ENCODE measurements around the gene D2HGDH. TPM values are rescaled to one million over a fixed set of nuclear protein-coding genes. Genes with fewer than 3 reads are reported as not detected.
A peak's percentile ranks its signal among the peaks of the same experiment; 100 is the strongest.

Gene D2HGDH
- total RNA-seq = 36.5 and 39.9 TPM in 2 replicates

DNA sequence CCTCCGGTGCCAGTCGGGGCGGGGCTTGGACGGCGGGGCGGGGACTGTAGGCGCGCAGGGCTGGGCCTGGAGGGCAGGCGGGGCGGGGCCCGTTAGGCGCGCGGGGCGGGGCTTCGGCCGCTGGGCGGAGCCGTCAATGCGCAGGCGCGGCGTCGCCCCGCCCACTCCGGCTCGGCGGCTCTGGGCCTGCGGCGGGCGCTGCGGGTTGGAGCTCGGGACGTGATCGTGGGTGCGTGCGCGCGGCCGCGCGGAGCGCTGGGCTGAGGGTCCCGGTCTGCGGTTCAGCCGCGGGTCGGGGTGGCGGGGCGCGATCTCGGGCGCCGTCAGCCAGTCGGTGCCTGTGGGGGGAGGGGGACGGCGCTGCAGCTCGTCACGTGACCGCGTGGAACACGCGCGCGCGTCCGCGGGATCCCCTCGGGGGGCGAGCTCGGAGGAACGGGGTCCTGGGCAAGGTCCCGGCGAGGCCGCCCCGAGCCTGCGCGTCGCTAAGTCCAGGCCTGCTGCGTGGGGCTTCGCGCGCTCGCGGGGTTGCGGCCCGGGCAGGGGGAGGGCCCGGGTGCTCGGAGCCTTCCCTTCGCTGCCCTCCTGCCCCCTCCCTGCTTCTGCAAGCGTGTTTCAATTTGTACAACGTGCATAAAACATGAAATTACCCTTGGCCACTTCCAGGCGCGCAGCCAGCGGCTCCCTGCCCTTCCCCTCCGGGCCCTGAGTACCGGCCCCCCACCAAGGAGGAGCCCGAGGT, at the start of gene D2HGDH:
TSS of gene D2HGDH (plus strand) at position 164 of the 742 bp plus-strand sequence. CDS start 595 bp downstream, outside the sequence.
- DNase-seq (ENCODE audit: low spot score) = peak; percentile 87
- Mint-ChIP-seq H3K27me3 (ENCODE audit: low read depth) (no peaks in the 10 kb centered on the region), H3K4me3 (ENCODE audit: low read depth) (peak within 1 kb of the TSS; percentile 73), H3K27ac (peak within 1 kb of the TSS; percentile 30), H3K4me1 (ENCODE audit: low read depth) (peaks cover 41% of the 10 kb centered on the region), H3K9me3 (no peaks in the 10 kb centered on the region), H3K36me3 (ENCODE audit: low read depth) (peaks cover 13% of the 10 kb centered on the region)
- intact Hi-C loops (cut with micrococcal nuclease) = loop anchor here (1.0 to 5.0 kb wide), 5 partner anchors 32 to 147 kb away; partner anchors contain the start of genes ATG4B, DTYMK, ING5 and THAP4

DNA sequence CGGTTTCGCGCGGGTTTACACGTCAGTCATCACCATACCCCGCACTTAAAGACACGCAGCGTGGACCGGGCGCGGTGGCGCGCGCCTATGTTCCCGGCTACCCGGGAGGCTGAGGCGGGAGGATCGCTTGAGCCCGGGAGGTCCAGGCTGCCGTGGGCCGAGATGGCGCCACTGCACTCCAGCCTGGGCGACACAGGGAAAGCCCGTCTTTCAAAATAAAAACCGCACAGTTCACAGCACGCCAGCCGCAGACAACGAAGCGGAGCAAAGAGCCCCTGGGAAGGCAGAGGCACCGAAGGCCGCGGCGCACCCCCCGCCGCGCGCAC, 48.1 kb upstream of the D2HGDH start:
- Mint-ChIP-seq H3K27me3 (ENCODE audit: low read depth) (no peaks in the 10 kb centered on the region), H3K27ac (peak overlapping the region; percentile 70), H3K4me3 (ENCODE audit: low read depth) (peak overlapping the region; percentile 88), H3K36me3 (ENCODE audit: low read depth) (peaks cover 56% of the 10 kb centered on the region), H3K4me1 (ENCODE audit: low read depth) (peaks cover 17% of the 10 kb centered on the region), H3K9me3 (no peaks in the 10 kb centered on the region)
- DNase-seq (ENCODE audit: low spot score) = no peak
- intact Hi-C loops (cut with micrococcal nuclease) = loop anchor here (1.0 to 5.0 kb wide), 5 partner anchors 16 to 584 kb away; partner anchors contain the start of genes ATG4B, D2HGDH, ING5 and MTERF4

DNA sequence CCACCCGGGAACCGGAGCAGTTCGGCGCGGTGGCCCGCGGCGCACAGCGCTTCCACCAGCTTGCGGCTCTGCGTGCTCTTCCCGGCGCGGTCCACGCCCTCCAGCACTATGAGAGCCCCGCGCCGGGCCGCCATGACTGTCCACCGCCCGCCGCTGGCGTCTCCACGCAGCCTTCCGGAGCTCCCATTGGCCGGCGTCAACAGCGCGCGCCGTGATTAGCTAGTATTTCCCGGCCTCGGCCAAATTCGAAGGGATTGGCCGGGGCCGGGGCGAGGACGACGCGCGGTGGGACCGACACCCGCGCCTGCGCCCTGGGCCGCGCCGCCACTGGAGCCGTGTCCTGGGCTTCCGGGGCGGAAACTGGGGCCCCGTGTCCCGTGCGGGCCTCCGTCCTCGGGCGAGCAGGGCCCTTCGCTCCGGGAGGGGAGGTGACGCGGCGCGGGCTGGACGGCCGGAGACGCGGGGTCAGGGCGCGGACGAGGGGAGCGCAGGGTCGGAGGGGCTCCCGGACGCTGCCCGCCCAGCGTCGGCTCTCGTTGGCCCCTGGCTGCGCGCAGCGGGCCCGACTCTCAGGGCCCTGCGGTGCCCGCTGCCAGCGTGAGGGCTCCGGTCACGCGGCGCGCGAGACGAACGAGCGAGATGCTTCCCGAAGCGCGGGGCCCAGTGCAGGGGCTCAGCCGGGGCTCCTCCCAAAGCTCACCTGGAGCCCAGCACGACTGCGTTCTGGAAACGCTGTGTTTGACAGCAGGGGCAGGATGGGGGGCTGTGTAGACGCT, 47.6 kb upstream of the D2HGDH start, which contains the start of gene DTYMK:
TSS of gene DTYMK (minus strand) at position 166 of the 776 bp plus-strand sequence. CDS start at position 134, 32 bp downstream.
- peaks cover 50% of the 10 kb centered on the region for H3K36me3 Mint-ChIP-seq (ENCODE audit: low read depth)

DNA sequence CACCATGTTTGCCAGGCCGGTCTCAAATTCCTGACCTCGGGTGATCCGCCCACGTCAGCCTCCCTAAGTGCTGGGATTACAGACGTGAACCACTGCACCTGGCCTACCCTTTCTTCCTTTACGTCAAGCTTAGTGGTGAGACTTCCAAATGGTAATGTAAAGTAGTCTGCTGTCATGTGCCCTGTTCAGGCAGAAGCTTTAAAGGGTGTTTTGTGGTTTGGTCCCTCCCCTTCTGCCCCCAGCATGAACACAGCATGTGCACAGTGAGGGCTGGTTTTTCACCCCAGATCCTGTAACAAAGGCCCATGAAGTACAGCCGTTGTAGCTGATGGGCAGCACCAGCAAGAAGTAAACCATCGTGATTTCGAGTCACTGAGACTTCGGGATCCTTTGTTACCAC, 45.1 kb upstream of the D2HGDH start:
- H3K9me3 Mint-ChIP-seq = no peaks in the 10 kb centered on the region
- intact Hi-C loops (cut with micrococcal nuclease) = loop anchor here (5.0 kb wide), 1 partner anchor 43 kb away; the partner anchor contains the start of gene D2HGDH
- no peak overlapping the region for H3K27ac Mint-ChIP-seq
- H3K4me3 Mint-ChIP-seq (ENCODE audit: low read depth) = peak overlapping the region; percentile 61
- H3K4me1 Mint-ChIP-seq (ENCODE audit: low read depth) = peaks cover 13% of the 10 kb centered on the region
- DNase-seq (ENCODE audit: low spot score) = no peak
- H3K36me3 Mint-ChIP-seq (ENCODE audit: low read depth) = peaks cover 38% of the 10 kb centered on the region
- no peaks in the 10 kb centered on the region for H3K27me3 Mint-ChIP-seq (ENCODE audit: low read depth)

More for the DNA sequence above, 47.6 kb upstream of the D2HGDH start, which contains the start of gene DTYMK:
- Mint-ChIP-seq H3K27me3 (ENCODE audit: low read depth) (no peaks in the 10 kb centered on the region), H3K9me3 (no peaks in the 10 kb centered on the region), H3K27ac (peak within 1 kb of the TSS; percentile 96), H3K4me1 (ENCODE audit: low read depth) (peaks cover 15% of the 10 kb centered on the region), H3K4me3 (ENCODE audit: low read depth) (peak within 1 kb of the TSS; percentile 88)
- DNase-seq (ENCODE audit: low spot score) = peak; percentile 96
- intact Hi-C loops (cut with micrococcal nuclease) = loop anchor here (1.0 to 5.0 kb wide), 5 partner anchors 15 to 585 kb away; partner anchors contain the start of genes ATG4B, D2HGDH, ING5 and MTERF4

DNA sequence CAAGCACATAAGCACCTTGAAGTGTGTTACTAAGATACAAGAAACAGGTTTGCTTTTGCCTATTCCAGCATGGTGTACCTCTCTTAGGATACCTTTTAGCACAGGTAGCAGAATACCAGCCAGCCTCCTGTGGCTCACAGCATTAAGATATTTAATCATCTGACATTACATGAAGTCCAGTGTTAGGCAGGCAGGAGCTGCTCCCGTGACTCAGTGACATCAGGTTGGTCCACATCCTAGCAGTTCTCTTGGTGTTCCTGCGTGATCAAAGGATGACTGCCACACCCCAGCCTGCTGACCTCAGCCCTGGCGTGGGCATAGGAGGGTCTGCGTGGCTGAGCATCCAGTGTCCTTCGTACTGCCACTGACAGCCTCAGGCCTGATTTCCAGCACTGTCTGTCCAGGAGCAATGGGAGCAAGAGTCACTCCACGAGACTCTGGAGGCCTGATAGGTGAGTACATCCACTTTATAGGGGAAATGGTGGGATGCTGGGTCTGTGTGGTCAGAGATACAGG, 44.2 kb upstream of the D2HGDH start:
- H3K4me3 Mint-ChIP-seq (ENCODE audit: low read depth) = no peak overlapping the region
- H3K27ac Mint-ChIP-seq = no peak overlapping the region
- H3K9me3 Mint-ChIP-seq = no peaks in the 10 kb centered on the region
- H3K36me3 Mint-ChIP-seq (ENCODE audit: low read depth) = peaks cover 35% of the 10 kb centered on the region
- intact Hi-C loops (cut with micrococcal nuclease) = no loop called here
- peaks cover 10% of the 10 kb centered on the region for H3K4me1 Mint-ChIP-seq (ENCODE audit: low read depth)
- H3K27me3 Mint-ChIP-seq (ENCODE audit: low read depth) = no peaks in the 10 kb centered on the region
- no peak for DNase-seq (ENCODE audit: low spot score)

DNA sequence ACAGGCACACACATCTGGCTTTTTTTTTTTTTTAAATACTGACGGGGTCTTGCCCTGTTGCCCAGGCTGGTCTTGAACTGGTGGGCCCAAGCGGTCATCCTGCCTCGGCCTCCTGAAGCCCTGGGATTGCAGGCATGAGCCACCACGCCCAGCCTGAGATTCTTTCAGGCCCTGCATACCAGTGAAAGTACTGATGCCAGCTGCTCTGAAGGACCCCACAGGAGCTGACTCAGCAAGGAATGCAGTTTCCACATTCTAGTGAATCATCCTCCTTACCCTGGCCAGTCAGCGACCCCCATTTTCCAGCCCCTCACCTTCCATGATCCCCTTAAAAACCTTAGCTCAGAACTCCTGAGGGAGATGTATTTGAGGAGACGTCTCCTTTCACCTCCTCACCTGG, 42.0 kb upstream of the D2HGDH start:
- Mint-ChIP-seq H3K27ac (no peak overlapping the region), H3K4me3 (ENCODE audit: low read depth) (no peak overlapping the region), H3K9me3 (no peaks in the 10 kb centered on the region), H3K36me3 (ENCODE audit: low read depth) (peaks cover 36% of the 10 kb centered on the region), H3K4me1 (ENCODE audit: low read depth) (peaks cover 3% of the 10 kb centered on the region), H3K27me3 (ENCODE audit: low read depth) (no peaks in the 10 kb centered on the region)
- intact Hi-C loops (cut with micrococcal nuclease) = no loop called here
- no peak for DNase-seq (ENCODE audit: low spot score)

DNA sequence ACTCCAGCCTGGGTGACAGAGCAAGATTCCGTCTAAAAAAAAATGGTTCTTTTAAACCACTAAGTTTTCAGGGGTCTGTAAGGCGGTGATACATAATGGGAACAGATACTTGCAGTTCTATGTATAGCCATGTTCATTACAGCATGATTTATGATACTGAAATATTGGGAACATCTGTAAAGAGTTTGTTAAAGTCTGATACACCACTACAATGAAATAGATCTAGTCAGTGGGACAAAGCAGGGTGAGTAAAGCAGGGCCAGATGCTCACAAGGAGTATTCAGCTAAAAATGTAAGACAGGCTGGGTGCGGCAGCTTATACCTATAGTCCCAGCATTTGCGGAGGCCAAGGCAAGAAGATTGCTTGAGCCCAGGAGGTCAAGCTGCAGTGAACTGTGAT, 38.8 kb upstream of the D2HGDH start:
- no peak overlapping the region for H3K27ac Mint-ChIP-seq
- peaks cover 5% of the 10 kb centered on the region for H3K4me1 Mint-ChIP-seq (ENCODE audit: low read depth)
- H3K4me3 Mint-ChIP-seq (ENCODE audit: low read depth) = no peak overlapping the region
- no peaks in the 10 kb centered on the region for H3K27me3 Mint-ChIP-seq (ENCODE audit: low read depth)
- intact Hi-C loops (cut with micrococcal nuclease) = no loop called here
- H3K36me3 Mint-ChIP-seq (ENCODE audit: low read depth) = peaks cover 26% of the 10 kb centered on the region
- no peaks in the 10 kb centered on the region for H3K9me3 Mint-ChIP-seq
- DNase-seq (ENCODE audit: low spot score) = no peak

DNA sequence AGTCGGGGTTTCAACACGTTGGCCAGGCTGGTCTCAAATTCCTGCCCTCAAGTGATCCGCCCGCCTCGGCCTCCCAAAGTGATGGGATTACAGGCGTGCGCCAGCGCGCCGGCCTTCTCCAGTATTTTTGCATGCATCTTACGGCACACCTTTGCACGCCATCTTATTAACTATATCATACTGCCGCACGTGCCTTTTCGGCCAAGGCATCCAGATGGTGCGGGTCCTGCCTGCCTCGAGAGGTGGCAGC, 33.4 kb upstream of the D2HGDH start:
- Mint-ChIP-seq H3K4me3 (ENCODE audit: low read depth) (peak overlapping the region; percentile 89), H3K4me1 (ENCODE audit: low read depth) (peaks cover 13% of the 10 kb centered on the region), H3K36me3 (ENCODE audit: low read depth) (peaks cover 37% of the 10 kb centered on the region), H3K27me3 (ENCODE audit: low read depth) (no peaks in the 10 kb centered on the region), H3K9me3 (peaks cover 5% of the 10 kb centered on the region), H3K27ac (peak overlapping the region; percentile 92)
- intact Hi-C loops (cut with micrococcal nuclease) = loop anchor here (5.0 kb wide), 1 partner anchor 344 kb away; the partner anchor contains the start of gene FARP2
- DNase-seq (ENCODE audit: low spot score) = no peak

DNA sequence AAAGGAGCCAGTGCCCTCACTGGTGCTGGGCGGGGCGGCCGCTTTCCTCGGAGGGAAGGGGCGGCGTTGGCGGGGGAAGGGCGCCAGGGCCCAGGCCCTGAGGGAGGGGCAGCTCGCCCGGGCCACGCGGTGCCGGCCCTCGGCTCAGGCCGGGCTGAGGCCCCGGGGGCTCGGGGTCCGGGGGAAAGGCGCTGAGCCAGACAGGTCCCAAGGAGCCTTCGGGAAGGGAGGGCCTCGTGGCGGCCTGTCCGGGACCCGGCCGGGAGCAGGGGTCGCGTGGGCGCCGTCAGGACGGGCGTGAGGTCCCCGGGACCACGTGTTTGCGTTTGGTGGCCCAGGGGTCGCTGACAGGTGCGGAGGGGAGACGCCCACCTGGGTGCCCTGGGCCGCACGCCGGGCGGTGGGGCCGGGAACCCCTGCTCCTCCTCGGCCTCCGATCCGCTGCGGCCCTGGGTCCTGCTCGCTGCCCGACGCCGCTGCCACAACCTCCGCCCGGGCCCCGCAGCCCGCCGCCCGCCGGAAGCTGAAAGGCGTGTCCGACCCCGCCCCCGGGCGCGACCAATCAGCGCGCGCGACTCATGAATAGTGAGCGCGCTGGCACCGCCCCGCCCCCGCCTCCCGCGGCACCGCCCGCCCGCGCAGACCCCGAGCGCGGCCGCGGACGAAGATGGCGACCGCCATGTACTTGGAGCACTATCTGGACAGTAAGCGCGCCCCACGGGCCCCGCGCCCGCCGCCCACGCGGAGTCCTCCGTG, 32.9 kb upstream of the D2HGDH start, which contains the start of gene ING5:
TSS of gene ING5 (plus strand) at position 641 of the 756 bp plus-strand sequence. CDS start at position 668, 27 bp downstream.
- peaks cover 38% of the 10 kb centered on the region for H3K36me3 Mint-ChIP-seq (ENCODE audit: low read depth)
- H3K4me1 Mint-ChIP-seq (ENCODE audit: low read depth) = peaks cover 13% of the 10 kb centered on the region
- intact Hi-C loops (cut with micrococcal nuclease) = loop anchor here (1.0 to 5.0 kb wide), 4 partner anchors 15 to 344 kb away; partner anchors contain the start of genes D2HGDH, DTYMK and FARP2
- H3K27me3 Mint-ChIP-seq (ENCODE audit: low read depth) = no peaks in the 10 kb centered on the region
- H3K4me3 Mint-ChIP-seq (ENCODE audit: low read depth) = peak within 1 kb of the TSS; percentile 89
- H3K9me3 Mint-ChIP-seq = peaks cover 9% of the 10 kb centered on the region
- peak; percentile 95 for DNase-seq (ENCODE audit: low spot score)
- peak within 1 kb of the TSS; percentile 92 for H3K27ac Mint-ChIP-seq

DNA sequence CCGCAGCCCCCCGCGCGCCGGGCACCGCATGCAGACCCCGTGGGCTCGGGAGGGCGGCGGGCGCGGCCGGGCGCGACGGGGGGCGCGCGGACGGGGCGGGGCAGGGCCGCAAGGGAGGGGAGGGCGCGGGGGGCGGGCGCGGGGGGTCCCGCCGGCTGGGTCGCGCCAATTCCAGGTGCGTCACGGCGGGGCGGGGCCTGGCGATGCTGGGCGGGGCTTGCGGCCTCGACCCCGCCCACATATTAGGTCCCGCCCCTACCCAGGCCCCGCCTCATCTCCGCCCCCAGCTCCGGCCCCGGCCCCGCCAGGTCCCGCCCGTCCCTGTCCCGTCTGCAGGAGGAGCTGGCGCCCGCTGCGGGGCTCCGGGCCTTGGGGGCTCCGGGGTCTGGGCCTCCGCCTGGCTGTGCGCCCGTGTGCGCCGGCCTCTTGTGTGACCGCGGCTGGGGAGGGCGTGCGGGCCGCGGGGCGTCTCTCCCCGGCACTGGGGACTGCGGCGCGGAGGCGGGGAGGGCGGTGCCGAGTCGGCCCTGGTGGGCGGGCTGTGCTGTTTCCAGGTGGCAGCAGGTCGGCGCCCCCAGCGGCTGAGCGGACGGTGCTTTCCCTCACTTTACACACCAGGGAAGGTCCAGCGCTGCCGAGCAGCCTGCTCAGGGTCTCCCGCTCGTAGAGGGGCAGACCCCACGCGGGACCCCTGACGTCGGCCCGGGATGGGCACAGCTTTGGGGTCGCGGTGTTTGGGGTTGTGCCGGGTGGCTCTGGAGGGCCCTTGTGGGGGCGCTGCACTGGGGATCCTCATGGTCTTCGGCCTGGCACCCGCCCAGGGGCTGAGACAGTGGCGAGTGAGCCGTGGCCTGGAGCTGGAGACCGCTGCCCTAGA, 32.0 kb upstream of the D2HGDH start:
- Mint-ChIP-seq H3K4me1 (ENCODE audit: low read depth) (peaks cover 13% of the 10 kb centered on the region), H3K36me3 (ENCODE audit: low read depth) (peaks cover 47% of the 10 kb centered on the region), H3K27ac (peak overlapping the region; percentile 59), H3K27me3 (ENCODE audit: low read depth) (no peaks in the 10 kb centered on the region), H3K9me3 (peaks cover 11% of the 10 kb centered on the region), H3K4me3 (ENCODE audit: low read depth) (peak overlapping the region; percentile 81)
- intact Hi-C loops (cut with micrococcal nuclease) = loop anchor here (1.0 to 5.0 kb wide), 4 partner anchors 16 to 345 kb away; partner anchors contain the start of genes D2HGDH, DTYMK and FARP2
- DNase-seq (ENCODE audit: low spot score) = peak; percentile 81

DNA sequence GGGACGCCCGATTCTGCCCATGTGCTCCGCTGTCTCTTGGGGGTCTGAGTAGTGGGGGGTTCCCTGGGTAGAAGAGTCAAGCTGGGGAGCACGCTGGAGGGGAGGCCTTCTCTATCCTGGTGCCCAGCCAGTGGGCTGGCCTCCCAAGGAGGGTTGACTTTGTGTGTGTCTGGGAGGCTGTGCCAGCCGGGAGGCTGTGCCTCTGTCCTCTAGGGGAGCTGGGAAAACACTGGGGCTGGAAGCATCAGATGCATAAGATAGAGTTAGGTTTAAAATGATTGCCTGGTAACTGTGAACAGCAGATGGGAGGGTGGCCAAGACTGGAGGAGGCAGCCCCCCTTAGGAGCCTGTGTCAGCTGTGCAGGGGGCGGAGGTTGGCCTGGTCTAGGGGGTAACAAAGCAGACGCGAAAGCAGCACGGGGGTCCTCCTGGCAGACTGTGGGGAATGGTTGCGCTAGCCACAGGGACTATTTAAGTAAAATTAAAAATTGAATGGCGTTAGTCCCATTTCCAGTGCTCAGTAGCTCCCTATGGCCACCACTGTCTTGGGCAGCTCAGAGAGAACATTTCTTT, 31.3 kb upstream of the D2HGDH start:
- H3K4me1 Mint-ChIP-seq (ENCODE audit: low read depth) = peaks cover 13% of the 10 kb centered on the region
- peak overlapping the region; percentile 81 for H3K4me3 Mint-ChIP-seq (ENCODE audit: low read depth)

More for the DNA sequence above, 31.3 kb upstream of the D2HGDH start:
- Mint-ChIP-seq H3K9me3 (peaks cover 11% of the 10 kb centered on the region), H3K36me3 (ENCODE audit: low read depth) (peaks cover 54% of the 10 kb centered on the region), H3K27me3 (ENCODE audit: low read depth) (no peaks in the 10 kb centered on the region), H3K27ac (peak overlapping the region; percentile 59)
- DNase-seq (ENCODE audit: low spot score) = no peak
- intact Hi-C loops (cut with micrococcal nuclease) = loop anchor here (5.0 kb wide), 1 partner anchor 346 kb away; the partner anchor contains the start of gene FARP2
